NCI-H1417 (cell line): ENCODE data around the gene FBLN2.
A peak's percentile ranks its signal among the peaks of the same experiment; 100 is the strongest.

Experiments
- DNase-seq, 3 experiments: peaks; one replicate each; lab custom pipeline; 2025; lab: John Stamatoyannopoulos, UW

FBLN2 gene

GRCh38 chr3:13581485-13582365 is 32.8 kb downstream of the FBLN2 start:
- no peak for DNase-seq

GRCh38 chr3:13582366-13583250 is 33.7 kb downstream of the FBLN2 start:
- no peak for DNase-seq

GRCh38 chr3:13583251-13584180 is 34.6 kb downstream of the FBLN2 start:
- no peak for DNase-seq

- no peak for DNase-seq
These were observed 35.5 kb downstream of the FBLN2 start for GRCh38 chr3:13584427-13584891.

- no peak for DNase-seq
These were observed 36.0 kb downstream of the FBLN2 start for GRCh38 chr3:13584901-13585300.

- DNase-seq, result peak in 1 of 3 experiments; percentile 0
These were observed 38.5 kb downstream of the FBLN2 start for GRCh38 chr3:13587442-13587841.

- DNase-seq, result no peak
These were observed 39.3 kb downstream of the FBLN2 start for GRCh38 chr3:13588221-13588701.

GRCh38 chr3:13588993-13589392 is 40.1 kb downstream of the FBLN2 start:
- DNase-seq, result no peak

- no peak for DNase-seq
These were observed 42.1 kb downstream of the FBLN2 start for GRCh38 chr3:13590841-13591520.

- no peak for DNase-seq
These were observed 44.7 kb downstream of the FBLN2 start for GRCh38 chr3:13593615-13594014.

- DNase-seq, result no peak
These were observed 45.2 kb downstream of the FBLN2 start for GRCh38 chr3:13594146-13594545.

- no peak for DNase-seq
These were observed 46.1 kb downstream of the FBLN2 start for GRCh38 chr3:13594991-13595421.

- DNase-seq, result peak in 1 of 3 experiments; percentile 1
These were observed 46.6 kb downstream of the FBLN2 start for GRCh38 chr3:13595485-13595884.

- no peak for DNase-seq
These were observed 47.7 kb downstream of the FBLN2 start for GRCh38 chr3:13596426-13597205.

- no peak for DNase-seq
These were observed 48.7 kb downstream of the FBLN2 start for GRCh38 chr3:13597661-13598060.

- no peak for DNase-seq
These were observed 49.3 kb downstream of the FBLN2 start for GRCh38 chr3:13598201-13598600.

- DNase-seq, result no peak
These were observed 50.3 kb downstream of the FBLN2 start for GRCh38 chr3:13598926-13599886.

- DNase-seq, result no peak
These were observed 51.0 kb downstream of the FBLN2 start for GRCh38 chr3:13599887-13600450.
